Activated T-cell treated with anti-CD3 and anti-CD28 coated beads, Interleukin-2, amount 50 U/mL, for 48 hours (primary cell): ENCODE data around the gene IQCH.

Experiments
- DNase-seq, 2 experiments: peaks; one replicate each; pipeline ENCODE4 v3.0.0-alpha.2; 2020

IQCH gene

GRCh38 chr15:67506775-67507747 is 252.5 kb downstream of the IQCH start:
- no peak for DNase-seq

DNA sequence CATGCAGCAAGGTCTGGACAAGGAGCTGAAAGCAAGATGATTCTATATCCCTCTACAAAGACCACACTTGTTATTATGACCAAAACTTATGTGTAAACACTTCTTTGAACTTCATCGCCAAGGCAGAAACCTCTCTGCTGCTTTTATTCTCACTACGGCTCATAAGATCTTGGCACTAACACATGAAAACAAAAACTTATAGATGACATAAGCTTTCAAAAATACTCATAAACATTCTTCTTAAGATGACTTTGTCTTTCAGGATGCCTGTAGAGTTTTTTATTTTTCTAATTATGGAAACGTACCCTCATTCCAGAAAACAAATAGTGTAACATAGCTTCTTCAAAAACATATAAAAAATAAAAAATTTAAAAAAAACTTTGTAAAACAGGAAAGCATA is 253.8 kb downstream of the IQCH start:
- no peak for DNase-seq

GRCh38 chr15:67509918-67510317 is 255.3 kb downstream of the IQCH start:
- DNase-seq = no peak

DNA sequence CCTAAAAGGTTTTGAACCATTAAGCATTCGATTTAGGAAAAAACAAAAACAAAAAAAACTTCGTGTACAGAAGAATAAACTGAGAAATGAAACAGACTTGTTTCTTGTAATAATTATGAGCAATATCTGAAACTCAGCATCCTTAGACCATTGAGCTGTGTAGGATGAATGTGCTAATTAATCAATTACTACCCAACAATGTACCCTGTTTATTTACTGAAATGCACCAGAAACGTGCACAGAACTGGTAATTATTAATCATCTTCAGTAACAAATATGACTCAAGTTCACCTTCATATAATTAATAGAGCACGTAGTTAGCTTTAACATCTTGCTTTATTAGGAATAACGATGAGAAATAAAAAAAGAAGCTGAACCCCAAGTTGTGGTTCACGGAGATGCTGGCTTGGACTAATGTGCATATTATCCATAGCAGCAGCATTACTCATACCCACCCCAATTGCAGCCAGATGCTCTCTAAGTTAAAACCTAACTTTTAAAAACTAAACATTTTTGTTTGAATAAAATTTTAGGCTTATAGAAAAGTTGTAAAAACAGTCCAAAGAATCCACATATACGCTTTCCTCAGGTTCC is 256.1 kb downstream of the IQCH start:
- DNase-seq = no peak

- no peak for DNase-seq
Measured at GRCh38 chr15:67511606-67512005, 257.0 kb downstream of the IQCH start.

GRCh38 chr15:67512140-67512539 is 257.6 kb downstream of the IQCH start:
- no peak for DNase-seq

DNA sequence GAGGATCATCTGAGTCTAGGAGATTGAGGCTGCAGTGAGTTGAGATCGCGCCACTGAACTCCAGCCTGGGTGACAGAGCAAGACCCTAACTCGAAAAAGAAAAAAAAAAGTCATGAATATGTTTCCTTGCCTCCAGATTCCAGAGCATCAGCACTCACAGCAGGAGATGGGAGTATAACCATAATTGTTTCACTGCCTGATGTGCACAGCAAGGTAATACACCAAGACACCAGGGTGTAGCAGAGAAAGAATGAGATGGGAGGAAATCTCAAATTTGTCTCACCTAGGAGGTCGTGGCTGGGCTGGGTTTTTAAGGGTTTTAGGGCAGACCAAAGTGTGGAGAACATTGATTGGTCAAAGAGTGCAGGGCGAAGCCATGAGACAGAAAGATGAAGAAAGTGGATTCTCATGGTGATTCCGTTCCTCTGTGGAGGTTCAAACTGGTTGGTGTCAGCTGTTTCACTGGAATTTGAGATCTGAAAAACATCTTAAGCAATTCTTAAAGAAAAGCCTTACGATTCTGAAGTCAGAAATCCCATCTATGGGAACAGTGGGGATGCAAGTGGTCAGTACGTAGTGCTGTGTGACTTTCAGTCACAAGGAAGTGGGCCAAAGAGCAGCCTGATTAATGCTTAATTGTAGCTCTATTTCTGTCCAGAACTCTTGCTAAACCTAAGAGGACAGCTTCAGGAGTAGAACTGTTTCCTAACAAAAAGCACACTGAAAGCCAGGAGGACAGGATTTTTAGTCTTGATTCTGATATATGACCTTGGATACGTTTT is 258.5 kb downstream of the IQCH start:
- no peak for DNase-seq

GRCh38 chr15:67515090-67515489 is 260.5 kb downstream of the IQCH start:
- no peak for DNase-seq

GRCh38 chr15:67515557-67515956 is 261.0 kb downstream of the IQCH start:
- DNase-seq = no peak

GRCh38 chr15:67520321-67521028 is 265.9 kb downstream of the IQCH start:
- no peak for DNase-seq

DNA sequence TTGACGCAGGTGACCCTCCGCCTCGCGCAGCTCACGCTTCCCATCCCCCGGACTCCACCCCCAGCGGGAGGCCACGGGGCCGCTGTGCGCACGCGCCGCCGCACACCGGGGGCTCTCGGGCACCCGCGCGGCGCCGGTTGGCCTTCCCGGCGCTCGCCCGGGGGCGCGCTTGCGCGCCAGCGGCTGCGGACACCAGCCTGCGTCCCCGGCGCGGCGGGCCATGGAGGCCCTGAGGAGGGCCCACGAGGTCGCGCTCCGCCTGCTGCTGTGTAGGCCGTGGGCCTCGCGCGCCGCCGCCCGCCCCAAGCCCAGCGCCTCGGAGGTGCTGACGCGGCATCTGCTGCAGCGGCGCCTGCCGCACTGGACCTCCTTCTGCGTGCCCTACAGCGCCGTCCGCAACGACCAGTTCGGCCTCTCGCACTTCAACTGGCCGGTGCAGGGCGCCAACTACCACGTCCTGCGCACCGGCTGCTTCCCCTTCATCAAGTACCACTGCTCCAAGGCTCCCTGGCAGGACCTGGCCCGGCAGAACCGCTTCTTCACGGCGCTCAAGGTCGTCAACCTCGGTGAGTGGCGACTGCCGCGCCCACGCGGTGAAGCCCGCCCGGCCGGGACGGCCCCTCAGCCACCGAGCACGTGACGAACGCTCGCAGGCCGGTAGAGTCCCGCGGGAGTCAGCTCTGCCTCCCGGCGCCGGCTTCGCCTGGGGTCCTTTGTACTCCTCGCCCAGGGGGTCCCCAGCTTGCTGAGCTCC is 266.6 kb downstream of the IQCH start, which contains the start of gene C15orf61:
C15orf61 (plus strand) TSS at position 103 of the 754 bp plus-strand sequence; CDS start at position 221, 118 bp downstream.
- DNase-seq = peak; percentile 88 to 90

DNA sequence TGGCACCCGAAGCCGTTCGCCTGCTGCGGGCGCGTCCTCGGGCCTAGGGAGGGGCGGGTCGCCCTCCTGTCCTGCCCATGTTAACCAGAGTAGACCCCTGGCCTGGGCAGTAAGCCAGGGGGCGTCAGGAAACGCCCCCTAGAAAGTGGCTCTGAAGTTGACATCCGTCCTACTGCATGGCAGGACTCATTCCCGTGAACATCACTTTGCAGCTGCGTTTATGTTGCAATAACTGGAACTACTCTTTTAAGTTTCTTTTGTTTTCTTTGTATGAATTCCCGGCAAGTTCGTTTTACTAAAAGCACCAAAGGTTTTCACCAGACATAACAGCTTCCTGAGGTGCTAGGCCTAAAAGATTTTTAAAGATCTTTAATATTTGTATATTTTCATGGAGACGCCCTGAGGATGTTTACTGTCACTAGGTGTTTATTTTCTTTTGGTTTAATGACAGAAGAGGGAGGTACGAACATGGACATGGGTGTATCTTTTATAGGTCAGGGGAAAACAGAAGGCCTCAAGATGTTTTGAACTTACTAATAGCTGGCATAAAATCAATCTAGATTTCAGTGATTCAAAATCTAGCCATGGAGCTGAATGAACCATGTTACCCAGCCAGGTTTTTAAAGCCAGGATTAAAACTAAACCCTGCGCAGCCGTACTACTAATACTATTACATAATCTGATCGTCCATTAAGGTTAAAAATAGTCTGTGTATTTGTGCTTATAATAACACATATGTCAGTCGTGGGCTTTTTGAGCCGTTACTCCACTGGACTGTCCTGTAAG is 267.4 kb downstream of the IQCH start:
- no peak for DNase-seq

GRCh38 chr15:67523330-67523729 is 268.7 kb downstream of the IQCH start:
- no peak for DNase-seq

DNA sequence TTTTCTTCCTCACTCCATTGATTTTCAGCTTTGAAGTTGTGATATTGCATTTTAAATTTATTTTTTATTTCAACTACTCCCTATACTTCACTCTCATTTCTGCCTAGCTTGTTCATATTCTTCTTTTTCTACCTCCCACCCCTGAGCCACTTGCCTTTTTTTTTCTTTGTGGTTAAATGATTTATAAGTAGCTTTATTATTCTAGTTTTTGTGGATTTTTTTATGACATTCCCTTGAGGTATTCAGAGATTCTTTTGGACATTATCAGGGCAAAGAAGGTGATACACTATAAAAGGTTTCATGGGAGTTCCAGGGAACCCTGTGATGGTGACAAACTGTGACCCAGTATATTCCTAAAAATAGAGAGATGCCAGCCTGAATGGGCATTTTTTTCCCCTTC is 269.6 kb downstream of the IQCH start:
- no peak for DNase-seq

- no peak for DNase-seq
Measured at GRCh38 chr15:67528513-67528912, 273.9 kb downstream of the IQCH start.

DNA sequence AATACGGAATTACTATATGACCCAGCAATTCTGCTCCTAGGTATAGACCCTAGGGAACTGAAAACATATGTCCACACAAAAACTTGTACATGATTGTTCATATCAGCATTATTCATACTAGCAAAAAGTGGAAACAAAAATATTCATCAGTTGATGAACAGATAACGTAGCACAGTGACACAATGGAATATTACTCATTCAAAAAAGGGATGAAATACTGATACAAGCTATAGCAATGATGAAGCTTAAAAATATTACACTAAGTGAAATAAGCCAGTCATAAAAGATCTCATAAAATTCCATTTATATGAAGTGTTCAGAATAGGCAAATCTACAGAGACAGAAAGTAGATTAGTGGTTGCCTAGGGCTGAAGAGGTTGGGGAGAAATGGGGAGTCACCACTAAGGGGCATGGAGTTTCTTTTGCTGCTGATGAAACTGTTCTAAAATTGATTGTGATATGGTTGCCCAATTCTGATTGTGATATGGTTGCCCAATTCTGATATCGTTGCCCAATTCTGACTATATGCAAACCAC is 276.9 kb downstream of the IQCH start:
- DNase-seq = no peak

DNA sequence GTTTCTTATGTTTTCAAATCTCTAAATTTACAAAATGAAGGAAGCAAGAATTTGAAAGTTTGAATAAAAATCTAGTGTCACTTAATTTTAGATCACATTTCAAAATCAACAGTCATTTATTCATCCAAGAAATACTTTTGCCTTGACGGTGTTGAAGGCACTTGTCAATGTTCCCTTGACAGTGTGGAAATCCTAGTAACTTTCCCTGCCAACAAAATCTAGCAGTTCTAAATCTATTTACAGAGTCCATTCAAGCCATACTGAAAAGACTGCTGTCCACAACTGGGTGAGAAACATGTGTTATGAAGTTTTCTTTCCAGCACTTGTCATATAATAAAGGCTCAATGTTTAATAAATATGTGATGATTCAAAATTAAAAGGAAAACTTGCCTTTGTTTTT is 279.3 kb downstream of the IQCH start:
- no peak for DNase-seq

- DNase-seq = no peak
Measured at GRCh38 chr15:67534360-67534759, 279.8 kb downstream of the IQCH start.

DNA sequence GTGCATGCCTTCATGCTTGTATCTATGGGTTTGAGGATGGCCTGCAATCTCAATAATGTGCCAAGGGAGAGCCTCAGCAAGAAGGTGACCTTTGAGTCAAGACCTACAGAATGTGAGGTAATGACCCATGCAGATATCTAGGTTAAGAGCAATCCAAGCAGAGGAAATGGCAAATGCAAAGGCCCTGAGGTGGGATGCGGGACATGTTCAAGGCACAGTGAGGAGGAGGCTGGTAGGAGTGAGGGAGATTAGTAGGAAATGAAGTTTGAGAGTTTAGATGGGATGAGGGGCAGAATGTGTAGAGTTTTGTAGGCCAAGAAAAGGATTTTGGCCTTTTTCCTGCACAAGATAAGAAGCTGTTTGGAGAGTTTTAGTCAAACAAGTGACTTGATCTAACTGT is 283.2 kb downstream of the IQCH start:
- DNase-seq = no peak

- peak; percentile 90 to 91 for DNase-seq
Measured at GRCh38 chr15:67542420-67543347, 288.1 kb downstream of the IQCH start, which contains the start of gene MAP2K5. MAP2K5 (plus strand) TSS chr15:67542703; CDS start chr15:67543336, 633 bp downstream.
